HG03342 (cell line): ENCODE data around the gene CYTH1.
"Not testable (repeated sequence)": the region's sequence is repeated elsewhere in the genome, so short reads cannot be mapped to it uniquely, and the experiment has no call there.

ENCODE experiments used
- ATAC-seq: cut with Tn5 transposase; IDR thresholded peaks from one replicate; pipeline ENCODE4 v1.9.1; 2021; ENCODE audit warnings: mild to moderate bottlenecking, moderate library complexity; ENCODE audit not compliant: unreplicated experiment

Gene CYTH1

GRCh38 chr17:78674595-78675315 lies 107.3 kb downstream of the CYTH1 start:
- no peak for ATAC-seq

- ATAC-seq, result no peak
These were observed 107.9 kb downstream of the CYTH1 start for GRCh38 chr17:78674156-78674555.

- no peak for ATAC-seq
These were observed 108.7 kb downstream of the CYTH1 start for GRCh38 chr17:78673395-78673794.

- ATAC-seq, result no peak
These were observed 109.2 kb downstream of the CYTH1 start for GRCh38 chr17:78672871-78673371.

GRCh38 chr17:78672005-78672404 lies 110.1 kb downstream of the CYTH1 start:
- no peak for ATAC-seq

GRCh38 chr17:78671726-78672001 lies 110.4 kb downstream of the CYTH1 start:
- ATAC-seq, result not testable (repeated sequence)

GRCh38 chr17:78670850-78671725 lies 111.0 kb downstream of the CYTH1 start:
- ATAC-seq, result no peak

- ATAC-seq, result no peak
These were observed 112.0 kb downstream of the CYTH1 start for GRCh38 chr17:78669975-78670518.

- no peak for ATAC-seq
These were observed 112.7 kb downstream of the CYTH1 start for GRCh38 chr17:78669256-78669974.

- ATAC-seq, result no peak
These were observed 113.2 kb downstream of the CYTH1 start for GRCh38 chr17:78668847-78669246.

- no peak for ATAC-seq
These were observed 114.1 kb downstream of the CYTH1 start for GRCh38 chr17:78667741-78668640.

- no peak for ATAC-seq
These were observed 115.0 kb downstream of the CYTH1 start for GRCh38 chr17:78667091-78667490.

- no peak for ATAC-seq
These were observed 115.8 kb downstream of the CYTH1 start for GRCh38 chr17:78665952-78666920.

GRCh38 chr17:78665387-78665951 lies 116.6 kb downstream of the CYTH1 start:
- no peak for ATAC-seq

- ATAC-seq, result no peak
These were observed 117.3 kb downstream of the CYTH1 start for GRCh38 chr17:78664476-78665386.

- ATAC-seq, result no peak
These were observed 120.8 kb downstream of the CYTH1 start for GRCh38 chr17:78661093-78661770.

GRCh38 chr17:78659546-78659945 lies 122.5 kb downstream of the CYTH1 start:
- no peak for ATAC-seq
